Upper lobe of right lung (tissue), 1 donor: ENCODE measurements around the gene D2HGDH. TPM values are rescaled to one million over a fixed set of nuclear protein-coding genes. Genes with fewer than 3 reads are reported as not detected.

Experiments
- ATAC-seq: fragments of 200-7000 bp; cut with Tn5 transposase; one replicate; pipeline ENCODE4 v1.9.1; 2020; ENCODE audit warnings: mild to moderate bottlenecking, moderate library complexity
- DNase-seq: peaks from one replicate; pipeline ENCODE4 v3.0.0-alpha.2; 2020
- H3K27ac ChIP-seq: fragments of 200-600 bp; one replicate; pipeline ENCODE4 v1.8.0; 2022
- H3K27me3 ChIP-seq: fragments of 200-600 bp; one replicate; pipeline ENCODE4 v1.8.0; 2022; ENCODE audit warnings: mild to moderate bottlenecking
- H3K36me3 ChIP-seq: fragments of 200-600 bp; one replicate; pipeline ENCODE4 v1.8.0; 2022
- H3K4me1 ChIP-seq: fragments of 200-600 bp; one replicate; pipeline ENCODE4 v1.8.0; 2022
- H3K4me3 ChIP-seq: fragments of 200-600 bp; one replicate; pipeline ENCODE4 v1.8.0; 2022; ENCODE audit warnings: mild to moderate bottlenecking
- H3K9me3 ChIP-seq: fragments of 200-600 bp; one replicate; pipeline ENCODE4 v1.8.0; 2022
- intact Hi-C: fragments of 100-400 bp; cut with DNase I; formaldehyde crosslinking; loops from one replicate; pipeline ENCODE4 v1.11.0; 2022
- total RNA-seq: library from RNA; stranded (reverse); fragmentation: NEBNext Ultra II Directional; extraction: Animal tissue kit (Norgen Biotek cat#: 25700); gene quantifications from one replicate; pipeline ENCODE4 v1.2.1, GENCODE V29; 2021
- TF ChIP-seq, protein P1 (sequence below): fragments of 200-600 bp; IDR thresholded peaks from one replicate; pipeline ENCODE4 v1.8.0; 2022; ENCODE audit warnings: antibody characterized with exemption
- donor health status: DM: no; HTN: yes; CAD: no; lungs with severe emphysema.

Gene D2HGDH
- total RNA-seq, 1 donor from 2014 or later = 28.8 TPM

DNA sequence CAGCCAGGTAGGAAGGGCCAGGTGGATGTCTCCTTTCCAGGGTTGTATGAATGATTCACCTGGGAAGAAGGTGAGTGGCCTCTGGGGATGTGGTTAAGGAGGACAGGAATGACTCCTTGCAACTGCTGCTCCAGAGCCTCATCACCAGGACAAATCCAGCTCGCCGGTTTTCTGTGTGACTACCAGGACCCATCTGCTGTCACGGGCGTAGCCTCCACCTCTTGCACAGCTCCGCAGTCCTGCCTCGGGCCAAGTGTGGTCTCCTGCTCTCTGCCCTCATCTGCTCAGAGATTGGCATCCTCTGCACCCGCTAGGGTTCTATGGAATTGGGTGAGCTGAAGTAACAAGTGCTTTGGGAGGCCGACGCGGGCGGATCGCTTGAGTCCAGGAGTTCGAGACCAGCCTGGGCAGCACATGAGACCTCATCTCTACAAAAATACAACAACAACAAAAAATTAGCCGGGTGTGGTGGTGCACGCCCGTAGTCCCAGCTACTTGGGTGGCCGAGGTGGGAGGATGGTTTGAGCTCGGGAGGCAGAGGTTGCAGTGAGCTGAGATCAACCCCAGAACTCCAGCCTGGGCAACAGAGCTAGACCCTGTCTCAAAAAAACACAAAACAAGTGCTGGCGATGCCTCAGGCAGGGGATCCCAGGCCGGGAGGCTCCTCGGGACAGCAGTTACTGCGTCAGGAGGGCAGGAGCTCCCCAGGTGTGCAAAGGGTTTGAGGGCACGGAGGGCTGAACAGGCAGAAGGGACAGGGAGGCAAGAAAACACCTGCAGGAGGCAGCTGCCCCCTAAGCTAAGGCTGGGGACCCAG, 831 bp upstream of the D2HGDH start:
- no peaks in the 10 kb centered on the region for H3K9me3 ChIP-seq
- H3K4me3 ChIP-seq = peak overlapping the region; percentile 98
- no peak for DNase-seq
- H3K27me3 ChIP-seq = no peaks in the 10 kb centered on the region
- intact Hi-C loops = no loop called here
- peaks cover 14% of the 10 kb centered on the region for H3K4me1 ChIP-seq
- TF ChIP-seq, protein P1, sequence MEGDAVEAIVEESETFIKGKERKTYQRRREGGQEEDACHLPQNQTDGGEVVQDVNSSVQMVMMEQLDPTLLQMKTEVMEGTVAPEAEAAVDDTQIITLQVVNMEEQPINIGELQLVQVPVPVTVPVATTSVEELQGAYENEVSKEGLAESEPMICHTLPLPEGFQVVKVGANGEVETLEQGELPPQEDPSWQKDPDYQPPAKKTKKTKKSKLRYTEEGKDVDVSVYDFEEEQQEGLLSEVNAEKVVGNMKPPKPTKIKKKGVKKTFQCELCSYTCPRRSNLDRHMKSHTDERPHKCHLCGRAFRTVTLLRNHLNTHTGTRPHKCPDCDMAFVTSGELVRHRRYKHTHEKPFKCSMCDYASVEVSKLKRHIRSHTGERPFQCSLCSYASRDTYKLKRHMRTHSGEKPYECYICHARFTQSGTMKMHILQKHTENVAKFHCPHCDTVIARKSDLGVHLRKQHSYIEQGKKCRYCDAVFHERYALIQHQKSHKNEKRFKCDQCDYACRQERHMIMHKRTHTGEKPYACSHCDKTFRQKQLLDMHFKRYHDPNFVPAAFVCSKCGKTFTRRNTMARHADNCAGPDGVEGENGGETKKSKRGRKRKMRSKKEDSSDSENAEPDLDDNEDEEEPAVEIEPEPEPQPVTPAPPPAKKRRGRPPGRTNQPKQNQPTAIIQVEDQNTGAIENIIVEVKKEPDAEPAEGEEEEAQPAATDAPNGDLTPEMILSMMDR = no peak
- H3K36me3 ChIP-seq = no peaks in the 10 kb centered on the region
- peak overlapping the region; percentile 73 for H3K27ac ChIP-seq
- ATAC-seq = no peak

- Histone ChIP-seq H3K4me1 (peaks cover 14% of the 10 kb centered on the region), H3K4me3 (peak overlapping the region; percentile 98), H3K36me3 (no peaks in the 10 kb centered on the region), H3K27me3 (no peaks in the 10 kb centered on the region), H3K27ac (peak overlapping the region; percentile 73), H3K9me3 (no peaks in the 10 kb centered on the region)
- ATAC-seq (no peak), DNase-seq (no peak)
- intact Hi-C loops = no loop called here
- TF ChIP-seq, protein P1 = peak; percentile 23
Observed at GRCh38 chr2:241734208-241734466, 293 bp upstream of the D2HGDH start.

GRCh38 chr2:241736111-241736510, 1.7 kb downstream of the D2HGDH start:
- no peak for ATAC-seq
- Histone ChIP-seq H3K4me3 (peak overlapping the region; percentile 98), H3K27ac (no peak overlapping the region), H3K4me1 (peaks cover 14% of the 10 kb centered on the region), H3K27me3 (no peaks in the 10 kb centered on the region), H3K36me3 (no peaks in the 10 kb centered on the region), H3K9me3 (no peaks in the 10 kb centered on the region)
- DNase-seq = no peak
- intact Hi-C loops = no loop called here
- TF ChIP-seq, protein P1 = no peak

- H3K4me3 ChIP-seq = no peak overlapping the region
- H3K9me3 ChIP-seq = no peaks in the 10 kb centered on the region
- peaks cover 14% of the 10 kb centered on the region for H3K4me1 ChIP-seq
- TF ChIP-seq, protein P1 = no peak
- H3K36me3 ChIP-seq = no peaks in the 10 kb centered on the region
- intact Hi-C loops = no loop called here
- H3K27me3 ChIP-seq = no peaks in the 10 kb centered on the region
- ATAC-seq = no peak
- no peak for DNase-seq
- H3K27ac ChIP-seq = no peak overlapping the region
Observed at GRCh38 chr2:241738040-241738686, 3.7 kb downstream of the D2HGDH start.

DNA sequence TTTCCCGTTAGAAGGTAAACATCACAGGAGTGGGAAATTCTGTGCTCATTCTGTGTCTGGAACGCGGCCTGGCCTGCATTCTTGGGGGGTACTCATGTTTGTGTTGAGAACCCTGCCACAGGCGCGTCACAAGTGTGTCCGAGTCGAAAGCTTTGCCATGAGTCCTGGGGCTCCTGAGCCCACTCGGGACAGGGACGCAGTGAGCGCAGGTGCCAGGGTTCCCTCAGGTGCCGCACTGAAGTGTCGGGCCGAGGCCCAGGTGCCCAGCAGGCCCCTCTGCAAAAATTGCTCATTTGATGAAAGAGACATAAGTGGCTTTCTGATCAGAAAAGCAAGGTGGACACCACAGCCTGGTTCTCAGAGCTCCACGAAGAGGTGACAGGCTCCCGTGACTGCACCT, 4.7 kb downstream of the D2HGDH start:
- peaks cover 8% of the 10 kb centered on the region for H3K36me3 ChIP-seq
- no peaks in the 10 kb centered on the region for H3K9me3 ChIP-seq
- H3K27ac ChIP-seq = no peak overlapping the region
- no peak for ATAC-seq
- H3K27me3 ChIP-seq = no peaks in the 10 kb centered on the region
- TF ChIP-seq, protein P1 = no peak
- peaks cover 6% of the 10 kb centered on the region for H3K4me1 ChIP-seq
- intact Hi-C loops = no loop called here
- no peak for DNase-seq
- no peak overlapping the region for H3K4me3 ChIP-seq
